ENCODE data around the gene CAMK2N2. TPM values are rescaled to one million over a fixed set of nuclear protein-coding genes. Genes with fewer than 3 reads are reported as not detected.

CAMK2N2 gene
- total RNA-seq, 1 donor from 2014 or later: not detected

- Histone ChIP-seq H3K36me3 (ENCODE audit: control insufficient read depth, insufficient read depth, low read length) (no peaks in the 10 kb centered on the region), H3K27me3 (ENCODE audit: control insufficient read depth, insufficient read depth, low read length) (peaks cover 3% of the 10 kb centered on the region), H3K4me3 (ENCODE audit: low read depth, low read length) (no peak overlapping the region)
- no peak for FAIRE-seq
- no peak for DNase-seq (ENCODE audit: low read depth)
- TF ChIP-seq CTCF (IDR thresholded peaks at IDR 0.05; ENCODE audit: insufficient read depth, low read length, severe bottlenecking): no peak
Observed at GRCh38 chr3:184283681-184284080, 22.3 kb upstream of the CAMK2N2 start.

GRCh38 chr3:184282941-184283340, 21.6 kb upstream of the CAMK2N2 start:
- TF ChIP-seq CTCF (IDR thresholded peaks at IDR 0.05; ENCODE audit: insufficient read depth, low read length, severe bottlenecking): no peak
- FAIRE-seq (no peak), DNase-seq (ENCODE audit: low read depth) (no peak)
- H3K36me3 ChIP-seq (ENCODE audit: control insufficient read depth, insufficient read depth, low read length): no peaks in the 10 kb centered on the region
- peaks cover 4% of the 10 kb centered on the region for H3K27me3 ChIP-seq (ENCODE audit: control insufficient read depth, insufficient read depth, low read length)
- H3K4me3 ChIP-seq (ENCODE audit: low read depth, low read length): no peak overlapping the region

- Histone ChIP-seq H3K4me3 (ENCODE audit: low read depth, low read length) (no peak overlapping the region), H3K36me3 (ENCODE audit: control insufficient read depth, insufficient read depth, low read length) (no peaks in the 10 kb centered on the region), H3K27me3 (ENCODE audit: control insufficient read depth, insufficient read depth, low read length) (peaks cover 20% of the 10 kb centered on the region)
- TF ChIP-seq CTCF (IDR thresholded peaks at IDR 0.05; ENCODE audit: insufficient read depth, low read length, severe bottlenecking): no peak
- DNase-seq (ENCODE audit: low read depth) (no peak), FAIRE-seq (no peak)
Observed at GRCh38 chr3:184277366-184277765, 16.0 kb upstream of the CAMK2N2 start.

GRCh38 chr3:184275961-184276910, 14.9 kb upstream of the CAMK2N2 start, which contains the start of gene ECE2:
Gene ECE2 (plus strand): TSS chr3:184276022. CDS start chr3:184276154, 132 bp downstream.
- Histone ChIP-seq H3K27me3 (ENCODE audit: control insufficient read depth, insufficient read depth, low read length) (peaks cover 20% of the 10 kb centered on the region), H3K4me3 (ENCODE audit: low read depth, low read length) (no peak within 1 kb of the TSS), H3K36me3 (ENCODE audit: control insufficient read depth, insufficient read depth, low read length) (no peaks in the 10 kb centered on the region)
- no peak for DNase-seq (ENCODE audit: low read depth)
- TF ChIP-seq CTCF (IDR thresholded peaks at IDR 0.05; ENCODE audit: insufficient read depth, low read length, severe bottlenecking): no peak
- FAIRE-seq: no peak

GRCh38 chr3:184275381-184275701, 14.0 kb upstream of the CAMK2N2 start:
- TF ChIP-seq CTCF (IDR thresholded peaks at IDR 0.05; ENCODE audit: insufficient read depth, low read length, severe bottlenecking): no peak
- DNase-seq (ENCODE audit: low read depth) (no peak), FAIRE-seq (no peak)
- H3K4me3 ChIP-seq (ENCODE audit: low read depth, low read length): no peak overlapping the region
- peaks cover 20% of the 10 kb centered on the region for H3K27me3 ChIP-seq (ENCODE audit: control insufficient read depth, insufficient read depth, low read length)
- H3K36me3 ChIP-seq (ENCODE audit: control insufficient read depth, insufficient read depth, low read length): no peaks in the 10 kb centered on the region
